ENCODE results near the gene CDK11A. TPM values are rescaled to one million over a fixed set of nuclear protein-coding genes. Genes with fewer than 3 reads are reported as not detected.

The CDK11A gene
- total RNA-seq, 4 donors from 2014 or later = 36.1 to 71.1 (median 54.6) TPM

- TF ChIP-seq POLR2A (IDR thresholded peaks at IDR 0.05) (no peak), EP300 (IDR thresholded peaks at IDR 0.05) (no peak)
- TF ChIP-seq, protein P1, sequence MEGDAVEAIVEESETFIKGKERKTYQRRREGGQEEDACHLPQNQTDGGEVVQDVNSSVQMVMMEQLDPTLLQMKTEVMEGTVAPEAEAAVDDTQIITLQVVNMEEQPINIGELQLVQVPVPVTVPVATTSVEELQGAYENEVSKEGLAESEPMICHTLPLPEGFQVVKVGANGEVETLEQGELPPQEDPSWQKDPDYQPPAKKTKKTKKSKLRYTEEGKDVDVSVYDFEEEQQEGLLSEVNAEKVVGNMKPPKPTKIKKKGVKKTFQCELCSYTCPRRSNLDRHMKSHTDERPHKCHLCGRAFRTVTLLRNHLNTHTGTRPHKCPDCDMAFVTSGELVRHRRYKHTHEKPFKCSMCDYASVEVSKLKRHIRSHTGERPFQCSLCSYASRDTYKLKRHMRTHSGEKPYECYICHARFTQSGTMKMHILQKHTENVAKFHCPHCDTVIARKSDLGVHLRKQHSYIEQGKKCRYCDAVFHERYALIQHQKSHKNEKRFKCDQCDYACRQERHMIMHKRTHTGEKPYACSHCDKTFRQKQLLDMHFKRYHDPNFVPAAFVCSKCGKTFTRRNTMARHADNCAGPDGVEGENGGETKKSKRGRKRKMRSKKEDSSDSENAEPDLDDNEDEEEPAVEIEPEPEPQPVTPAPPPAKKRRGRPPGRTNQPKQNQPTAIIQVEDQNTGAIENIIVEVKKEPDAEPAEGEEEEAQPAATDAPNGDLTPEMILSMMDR (IDR thresholded peaks at IDR 0.05) = no peak
- Histone ChIP-seq H3K4me1 (peaks cover 0 to 17% (median 2%) of the 10 kb centered on the region in 4 donors), H3K36me3 (peaks cover 3 to 99% (median 29%) of the 10 kb centered on the region in 3 donors), H3K9me3 (no peaks in the 10 kb centered on the region), H3K27ac (peak overlapping the region in 2 of 4 donors; percentile 46 to 67), H3K4me3 (no peak overlapping the region), H3K27me3 (no peaks in the 10 kb centered on the region)
- no peak for DNase-seq (ENCODE audit: low spot score in 2 of 2)
- WGBS, 2 donors = 91 to 93% methylated on average over 26 to 27 of the region's 27 CpGs
Observed at GRCh38 chr1:1758059-1758621, 34.0 kb upstream of the CDK11A start.

GRCh38 chr1:1757422-1758058 is 33.4 kb upstream of the CDK11A start:
- 86 to 93% methylated on average over 24 to 25 of the region's 25 CpGs for WGBS, 2 donors
- no peaks in the 10 kb centered on the region for H3K9me3 ChIP-seq
- DNase-seq (ENCODE audit: low spot score in 2 of 2) = no peak
- TF ChIP-seq, protein P1 (IDR thresholded peaks at IDR 0.05) = no peak
- no peak for TF ChIP-seq EP300 (IDR thresholded peaks at IDR 0.05)
- TF ChIP-seq POLR2A (IDR thresholded peaks at IDR 0.05) = no peak
- peaks cover 3 to 99% (median 29%) of the 10 kb centered on the region in 3 donors for H3K36me3 ChIP-seq
- no peaks in the 10 kb centered on the region for H3K27me3 ChIP-seq
- peak overlapping the region in 1 of 4 donors; percentile 67 for H3K27ac ChIP-seq
- H3K4me1 ChIP-seq = peaks cover 0 to 17% (median 2%) of the 10 kb centered on the region in 4 donors
- H3K4me3 ChIP-seq = no peak overlapping the region

DNA sequence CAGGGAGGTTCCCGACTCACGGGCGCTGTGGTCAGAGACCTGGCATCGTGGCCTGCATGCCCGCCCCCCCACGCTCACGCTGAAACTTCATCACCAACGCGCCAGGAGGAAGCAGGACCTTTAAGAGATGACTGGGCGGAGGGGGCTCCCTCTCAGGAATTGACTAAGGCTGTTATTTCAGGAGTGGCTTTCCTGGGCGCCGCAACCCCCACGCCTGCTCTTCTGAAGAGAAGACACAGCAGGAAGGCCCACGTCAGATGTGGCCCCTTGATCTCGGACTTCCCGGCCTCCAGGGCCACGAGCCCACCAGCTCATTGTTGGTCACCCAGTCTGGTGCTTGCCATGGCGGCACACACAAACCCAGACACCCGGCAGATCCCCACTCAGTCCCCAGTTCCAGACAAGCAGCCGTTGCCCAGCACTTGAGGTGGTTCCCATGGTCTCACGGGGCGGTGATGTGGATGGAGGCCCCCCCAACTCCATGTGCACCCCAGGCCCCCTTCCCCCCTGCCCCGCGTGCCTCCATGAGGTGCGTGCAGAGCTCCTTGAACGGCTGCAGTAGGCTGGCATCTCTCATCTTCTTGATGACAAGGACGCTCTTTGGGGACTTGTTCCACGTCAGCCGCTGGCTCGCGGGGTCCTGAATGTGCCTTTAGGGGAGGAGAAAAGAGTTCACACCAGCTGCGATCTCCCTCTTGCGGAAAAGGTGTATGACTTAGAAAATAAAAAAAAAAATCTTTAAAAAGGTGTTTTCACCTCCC is 32.7 kb upstream of the CDK11A start:
- H3K4me3 ChIP-seq = no peak overlapping the region
- WGBS, 2 donors = 88 to 95% methylated on average over 30 to 32 of the region's 33 CpGs
- no peak for TF ChIP-seq EP300 (IDR thresholded peaks at IDR 0.05)
- TF ChIP-seq, protein P1 (IDR thresholded peaks at IDR 0.05) = no peak
- TF ChIP-seq POLR2A (IDR thresholded peaks at IDR 0.05) = no peak
- no peak overlapping the region for H3K27ac ChIP-seq
- H3K27me3 ChIP-seq = no peaks in the 10 kb centered on the region
- peaks cover 3 to 98% (median 28%) of the 10 kb centered on the region in 3 donors for H3K36me3 ChIP-seq
- H3K4me1 ChIP-seq = peaks cover 0 to 17% (median 2%) of the 10 kb centered on the region in 4 donors
- no peaks in the 10 kb centered on the region for H3K9me3 ChIP-seq
- no peak for DNase-seq (ENCODE audit: low spot score in 2 of 2)

- H3K36me3 ChIP-seq = peaks cover 3 to 88% (median 18%) of the 10 kb centered on the region in 3 donors
- H3K9me3 ChIP-seq = no peaks in the 10 kb centered on the region
- H3K4me1 ChIP-seq = peaks cover 0 to 17% (median 2%) of the 10 kb centered on the region in 4 donors
- H3K4me3 ChIP-seq = no peak overlapping the region
- no peaks in the 10 kb centered on the region for H3K27me3 ChIP-seq
- no peak overlapping the region for H3K27ac ChIP-seq
- WGBS, 2 donors = 86 to 91% methylated on average over 11 to 15 of the region's 15 CpGs
- no peak for TF ChIP-seq EP300 (IDR thresholded peaks at IDR 0.05)
- DNase-seq (ENCODE audit: low spot score in 2 of 2) = no peak
Observed at GRCh38 chr1:1755852-1756251, 31.7 kb upstream of the CDK11A start.

- WGBS, 2 donors = 89 to 91% methylated on average over 18 of the region's 19 CpGs
- Histone ChIP-seq H3K27ac (no peak overlapping the region), H3K9me3 (no peaks in the 10 kb centered on the region), H3K4me3 (no peak overlapping the region), H3K27me3 (no peaks in the 10 kb centered on the region), H3K4me1 (peaks cover 0 to 17% (median 2%) of the 10 kb centered on the region in 4 donors), H3K36me3 (peaks cover 3 to 84% (median 15%) of the 10 kb centered on the region in 3 donors)
- no peak for DNase-seq (ENCODE audit: low spot score in 2 of 2)
- TF ChIP-seq, protein P1 (IDR thresholded peaks at IDR 0.05) = no peak
- no peak for TF ChIP-seq POLR2A (IDR thresholded peaks at IDR 0.05)
- no peak for TF ChIP-seq EP300 (IDR thresholded peaks at IDR 0.05)
Observed at GRCh38 chr1:1755426-1755825, 31.3 kb upstream of the CDK11A start.

Data from tibial nerve (tissue), 4 donors.